HEK293 (cell line): ENCODE measurements around the gene SLC25A38.

Experiments
- CTCF ChIP-seq: fragments of 450-650 bp; formaldehyde crosslinking; IDR thresholded peaks from 2 replicates; pipeline ENCODE4 v1.5.1; 2016; ENCODE audit warnings: missing biosample characterization, missing genetic modification characterization
- KLF7 ChIP-seq: fragments of 450-650 bp; formaldehyde crosslinking; IDR thresholded peaks from 2 replicates; pipeline ENCODE4 v1.5.1; 2016; ENCODE audit warnings: missing biosample characterization, missing genetic modification characterization, borderline replicate concordance
- REST ChIP-seq: fragments of 450-650 bp; formaldehyde crosslinking; IDR thresholded peaks from 2 replicates; pipeline ENCODE4 v1.5.1; 2016; ENCODE audit warnings: missing biosample characterization, missing genetic modification characterization
- TCF7L2 ChIP-seq: IDR thresholded peaks from 2 replicates; pipeline ENCODE4 v1.6.1; 2011; ENCODE audit warnings: low read depth, mild to moderate bottlenecking, inconsistent platforms, low read length, moderate library complexity, borderline replicate concordance
- ZBTB49 ChIP-seq: fragments of 450-650 bp; formaldehyde crosslinking; IDR thresholded peaks from 2 replicates; pipeline ENCODE4 v1.5.1; 2016; ENCODE audit warnings: missing biosample characterization, missing genetic modification characterization, low read depth
- ZBTB7A ChIP-seq: fragments of 450-650 bp; formaldehyde crosslinking; IDR thresholded peaks from 2 replicates; pipeline ENCODE4 v1.5.1; 2016; ENCODE audit warnings: low read depth, missing biosample characterization, missing genetic modification characterization
- ZFP3 ChIP-seq: fragments of 450-650 bp; formaldehyde crosslinking; IDR thresholded peaks from 2 replicates; pipeline ENCODE4 v1.5.1; 2016; ENCODE audit warnings: low read depth, missing biosample characterization, missing genetic modification characterization
- ZNF114 ChIP-seq: fragments of 450-650 bp; formaldehyde crosslinking; IDR thresholded peaks from 2 replicates; pipeline ENCODE4 v1.5.0; 2017; ENCODE audit warnings: missing biosample characterization, missing genetic modification characterization
- ZNF132 ChIP-seq: fragments of 450-650 bp; formaldehyde crosslinking; IDR thresholded peaks from 2 replicates; pipeline ENCODE4 v1.5.1; 2017; ENCODE audit warnings: missing biosample characterization, missing genetic modification characterization, borderline replicate concordance
- ZNF350 ChIP-seq: fragments of 450-650 bp; formaldehyde crosslinking; IDR thresholded peaks from 2 replicates; pipeline ENCODE4 v1.5.0; 2017; ENCODE audit warnings: missing biosample characterization, mild to moderate bottlenecking, missing genetic modification characterization
- ZNF391 ChIP-seq: fragments of 450-650 bp; formaldehyde crosslinking; IDR thresholded peaks from 2 replicates; pipeline ENCODE4 v1.5.1; 2016; ENCODE audit warnings: low read depth, missing biosample characterization, missing genetic modification characterization, borderline replicate concordance
- ZNF501 ChIP-seq: fragments of 450-650 bp; formaldehyde crosslinking; IDR thresholded peaks from 2 replicates; pipeline ENCODE4 v1.5.1; 2016; ENCODE audit warnings: missing biosample characterization, missing genetic modification characterization
- ZNF670 ChIP-seq: fragments of 450-650 bp; formaldehyde crosslinking; IDR thresholded peaks from 2 replicates; pipeline ENCODE4 v1.5.1; 2016; ENCODE audit warnings: missing biosample characterization, missing genetic modification characterization, low read depth
- ZNF677 ChIP-seq: fragments of 450-650 bp; IDR thresholded peaks from 2 replicates; pipeline ENCODE4 v1.5.0; 2018; ENCODE audit warnings: missing biosample characterization, mild to moderate bottlenecking, missing genetic modification characterization, moderate library complexity

- TF ChIP-seq REST (tag by site-specific recombination) (no peak), ZNF114 (tag by site-specific recombination) (no peak), CTCF (tag by site-specific recombination) (no peak), ZBTB49 (tag by site-specific recombination) (no peak), ZNF350 (tag by site-specific recombination) (no peak), ZNF677 (tag by site-specific recombination) (no peak), KLF7 (tag by site-specific recombination) (no peak), ZNF670 (tag by site-specific recombination) (no peak), ZNF501 (no peak), ZBTB7A (tag by site-specific recombination) (no peak), TCF7L2 (no peak), ZFP3 (tag by site-specific recombination) (no peak), ZNF132 (tag by site-specific recombination) (no peak), ZNF391 (tag by site-specific recombination) (no peak)
Observed at GRCh38 chr3:39350714-39351113, 32.5 kb upstream of the SLC25A38 start.
